ENCODE measurements around the gene MAF. TPM values are rescaled to one million over a fixed set of nuclear protein-coding genes. Genes with fewer than 3 reads are reported as not detected.
A peak's percentile ranks its signal among the peaks of the same experiment; 100 is the strongest.

The MAF gene
- polyA plus RNA-seq, 3 donors = 0.03 to 0.92 TPM; not detected in 1

GRCh38 chr16:79595231-79595641 is 5.3 kb downstream of the MAF start:
- H3K4me1 Mint-ChIP-seq = peaks cover 20% of the 10 kb centered on the region
- no peak overlapping the region for H3K27ac ChIP-seq (ENCODE audit: low read depth in 1 of 2, low read length in 2 of 2)
- no peak overlapping the region for H3K4me2 ChIP-seq (replicated peaks; ENCODE audit: extremely low read depth, low read length, poor library complexity, severe bottlenecking)
- no peaks in the 10 kb centered on the region for H3K36me3 ChIP-seq (replicated peaks in 1 of 2; ENCODE audit: control insufficient read depth in 1 of 2, insufficient read depth in 2 of 2, low read length in 2 of 2)
- peaks cover 50% of the 10 kb centered on the region in 2 donors for H3K27me3 ChIP-seq (ENCODE audit: control insufficient read depth in 2 of 2, insufficient read depth in 2 of 2, low read length in 2 of 2)
- no peak for DNase-seq
- H3K36me3 Mint-ChIP-seq = peaks cover 4 to 17% of the 10 kb centered on the region in 2 donors
- H3K27ac Mint-ChIP-seq = no peak overlapping the region
- H3K4me3 Mint-ChIP-seq = peak overlapping the region in 1 of 2 donors; percentile 1
- no peak for TF ChIP-seq CTCF (IDR thresholded peaks at IDR 0.05)
- no peak overlapping the region for H3K4me3 ChIP-seq (replicated peaks in 1 of 3; ENCODE audit: low read depth in 2 of 3, low read length in 3 of 3)
- H2AFZ ChIP-seq (ENCODE audit: insufficient read depth, low read depth, low read length, poor library complexity, severe bottlenecking) = no peak overlapping the region
- intact Hi-C loops (cut with micrococcal nuclease) = loop anchor here in 1 of 2 donors (10.0 kb wide), 1 partner anchor 200 kb away; no protein-coding TSS in a partner anchor
- peaks cover 12 to 19% of the 10 kb centered on the region in 2 donors for H3K4me1 ChIP-seq (ENCODE audit: control insufficient read depth in 1 of 2, insufficient read depth in 2 of 2, low read length in 2 of 2)
- no peak overlapping the region for H3K9ac ChIP-seq (ENCODE audit: insufficient read depth, low read length, poor library complexity, severe bottlenecking)
- H3K9me3 ChIP-seq (replicated peaks in 1 of 2; ENCODE audit: control insufficient read depth in 1 of 2, insufficient read depth in 1 of 2, low read length in 2 of 2) = no peaks in the 10 kb centered on the region
- peaks cover 0 to 13% (median 2%) of the 10 kb centered on the region in 7 donors for H3K9me3 Mint-ChIP-seq
- peaks cover 58 to 67% (median 65%) of the 10 kb centered on the region in 3 donors for H3K27me3 Mint-ChIP-seq (ENCODE audit: low read depth in 3 of 3)
- H3K79me2 ChIP-seq (ENCODE audit: insufficient read depth, low read length) = no peaks in the 10 kb centered on the region
- 69% methylated on average over 3 of the region's 5 CpGs for WGBS (ENCODE audit: insufficient coverage)
- no peaks in the 10 kb centered on the region for H4K20me1 ChIP-seq (ENCODE audit: insufficient read depth, low read length)

- no peak overlapping the region for H3K4me3 ChIP-seq (replicated peaks in 1 of 3; ENCODE audit: low read depth in 2 of 3, low read length in 3 of 3)
- intact Hi-C loops (cut with micrococcal nuclease) = loop anchor here in 1 of 2 donors (10.0 kb wide), 1 partner anchor 199 kb away; no protein-coding TSS in a partner anchor
- H3K36me3 Mint-ChIP-seq = peaks cover 4 to 15% of the 10 kb centered on the region in 2 donors
- no peak overlapping the region for H3K4me2 ChIP-seq (replicated peaks; ENCODE audit: extremely low read depth, low read length, poor library complexity, severe bottlenecking)
- no peaks in the 10 kb centered on the region for H3K36me3 ChIP-seq (replicated peaks in 1 of 2; ENCODE audit: control insufficient read depth in 1 of 2, insufficient read depth in 2 of 2, low read length in 2 of 2)
- no peak overlapping the region for H3K9ac ChIP-seq (ENCODE audit: insufficient read depth, low read length, poor library complexity, severe bottlenecking)
- no peaks in the 10 kb centered on the region for H4K20me1 ChIP-seq (ENCODE audit: insufficient read depth, low read length)
- no peaks in the 10 kb centered on the region for H3K9me3 ChIP-seq (replicated peaks in 1 of 2; ENCODE audit: control insufficient read depth in 1 of 2, insufficient read depth in 1 of 2, low read length in 2 of 2)
- peaks cover 21% of the 10 kb centered on the region for H3K4me1 Mint-ChIP-seq
- H3K9me3 Mint-ChIP-seq = peaks cover 0 to 7% (median 4%) of the 10 kb centered on the region in 7 donors
- WGBS (ENCODE audit: insufficient coverage) = no CpG with 5 or more reads among the region's 8 CpGs
- peaks cover 64 to 74% (median 69%) of the 10 kb centered on the region in 3 donors for H3K27me3 Mint-ChIP-seq (ENCODE audit: low read depth in 3 of 3)
- no peak overlapping the region for H3K27ac Mint-ChIP-seq
- H3K79me2 ChIP-seq (ENCODE audit: insufficient read depth, low read length) = no peaks in the 10 kb centered on the region
- no peak for TF ChIP-seq CTCF (IDR thresholded peaks at IDR 0.05)
- no peak overlapping the region for H2AFZ ChIP-seq (ENCODE audit: insufficient read depth, low read depth, low read length, poor library complexity, severe bottlenecking)
- DNase-seq = no peak
- H3K27me3 ChIP-seq (ENCODE audit: control insufficient read depth in 2 of 2, insufficient read depth in 2 of 2, low read length in 2 of 2) = peaks cover 60 to 62% of the 10 kb centered on the region in 2 donors
- H3K27ac ChIP-seq (ENCODE audit: low read depth in 1 of 2, low read length in 2 of 2) = no peak overlapping the region
- peak overlapping the region in 1 of 2 donors; percentile 3 for H3K4me3 Mint-ChIP-seq
- peaks cover 10 to 11% of the 10 kb centered on the region in 2 donors for H3K4me1 ChIP-seq (ENCODE audit: control insufficient read depth in 1 of 2, insufficient read depth in 2 of 2, low read length in 2 of 2)
These were observed 6.8 kb downstream of the MAF start for GRCh38 chr16:79593754-79594153.
